Measurements from ENCODE around the gene FAM136A. TPM values are rescaled to one million over a fixed set of nuclear protein-coding genes. Genes with fewer than 3 reads are reported as not detected.
"Not testable (repeated sequence)": the region's sequence is repeated elsewhere in the genome, so short reads cannot be mapped to it uniquely, and the experiment has no call there.

FAM136A gene
- total RNA-seq, 4 donors from 2014 or later: 4.9 to 79.4 (median 24.5) TPM

- no peak overlapping the region for H3K27ac ChIP-seq
- TF ChIP-seq POLR2A (IDR thresholded peaks at IDR 0.05): no peak
- TF ChIP-seq, protein P1, sequence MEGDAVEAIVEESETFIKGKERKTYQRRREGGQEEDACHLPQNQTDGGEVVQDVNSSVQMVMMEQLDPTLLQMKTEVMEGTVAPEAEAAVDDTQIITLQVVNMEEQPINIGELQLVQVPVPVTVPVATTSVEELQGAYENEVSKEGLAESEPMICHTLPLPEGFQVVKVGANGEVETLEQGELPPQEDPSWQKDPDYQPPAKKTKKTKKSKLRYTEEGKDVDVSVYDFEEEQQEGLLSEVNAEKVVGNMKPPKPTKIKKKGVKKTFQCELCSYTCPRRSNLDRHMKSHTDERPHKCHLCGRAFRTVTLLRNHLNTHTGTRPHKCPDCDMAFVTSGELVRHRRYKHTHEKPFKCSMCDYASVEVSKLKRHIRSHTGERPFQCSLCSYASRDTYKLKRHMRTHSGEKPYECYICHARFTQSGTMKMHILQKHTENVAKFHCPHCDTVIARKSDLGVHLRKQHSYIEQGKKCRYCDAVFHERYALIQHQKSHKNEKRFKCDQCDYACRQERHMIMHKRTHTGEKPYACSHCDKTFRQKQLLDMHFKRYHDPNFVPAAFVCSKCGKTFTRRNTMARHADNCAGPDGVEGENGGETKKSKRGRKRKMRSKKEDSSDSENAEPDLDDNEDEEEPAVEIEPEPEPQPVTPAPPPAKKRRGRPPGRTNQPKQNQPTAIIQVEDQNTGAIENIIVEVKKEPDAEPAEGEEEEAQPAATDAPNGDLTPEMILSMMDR (IDR thresholded peaks at IDR 0.05): no peak
- no peaks in the 10 kb centered on the region for H3K4me1 ChIP-seq
- no peaks in the 10 kb centered on the region for H3K9me3 ChIP-seq
- H3K4me3 ChIP-seq: no peak overlapping the region
- no peak for DNase-seq
- intact Hi-C loops (cut with DNase I; ENCODE audit: low total_unique reads): no loop called here
- H3K27me3 ChIP-seq: no peaks in the 10 kb centered on the region
- H3K36me3 ChIP-seq: no peaks in the 10 kb centered on the region
These were observed 31.5 kb downstream of the FAM136A start for GRCh38 chr2:70270323-70270722.

- DNase-seq; H3K36me3 ChIP-seq; H3K4me3 ChIP-seq; H3K9me3 ChIP-seq; H3K27ac ChIP-seq; H3K4me1 ChIP-seq; H3K27me3 ChIP-seq; intact Hi-C loops (cut with DNase I; ENCODE audit: low total_unique reads): not testable (repeated sequence)
These were observed 32.2 kb downstream of the FAM136A start for GRCh38 chr2:70269422-70270302.

- H3K4me3 ChIP-seq; H3K27me3 ChIP-seq; H3K36me3 ChIP-seq; H3K27ac ChIP-seq; intact Hi-C loops (cut with DNase I; ENCODE audit: low total_unique reads); H3K4me1 ChIP-seq; DNase-seq; H3K9me3 ChIP-seq: not testable (repeated sequence)
These were observed 34.9 kb downstream of the FAM136A start for GRCh38 chr2:70266925-70267324.

DNA sequence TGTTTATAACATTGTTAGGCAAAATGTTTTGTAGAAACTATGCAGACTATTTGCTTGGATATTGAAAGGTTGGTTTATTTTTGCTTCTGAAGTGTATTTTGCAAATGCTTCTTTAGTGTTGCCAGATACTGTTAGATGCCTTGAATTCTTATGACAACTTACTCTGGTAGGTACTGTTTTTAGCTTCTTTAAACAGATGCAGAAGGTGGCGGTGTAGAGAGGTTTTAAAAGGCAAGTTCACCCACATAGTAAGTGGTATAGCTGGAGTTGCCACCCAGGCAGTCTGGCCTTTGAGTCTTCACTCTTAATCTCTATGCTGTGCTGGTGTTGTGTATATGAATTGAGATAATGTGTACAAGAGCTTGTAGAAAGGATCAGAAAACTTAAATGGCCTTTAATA, 40.4 kb downstream of the FAM136A start:
- no peaks in the 10 kb centered on the region for H3K9me3 ChIP-seq
- DNase-seq: no peak
- H3K36me3 ChIP-seq: no peaks in the 10 kb centered on the region
- intact Hi-C loops (cut with DNase I; ENCODE audit: low total_unique reads): no loop called here
- H3K27ac ChIP-seq: peak overlapping the region in 1 of 2 donors; percentile 12
- no peak for TF ChIP-seq POLR2A (IDR thresholded peaks at IDR 0.05)
- TF ChIP-seq, protein P1 (IDR thresholded peaks at IDR 0.05): no peak
- no peaks in the 10 kb centered on the region for H3K27me3 ChIP-seq
- H3K4me3 ChIP-seq: no peak overlapping the region
- peaks cover 0 to 10% of the 10 kb centered on the region in 2 donors for H3K4me1 ChIP-seq

GRCh38 chr2:70258532-70258875, 43.4 kb downstream of the FAM136A start:
- Histone ChIP-seq H3K36me3 (no peaks in the 10 kb centered on the region), H3K4me3 (peak overlapping the region; percentile 55 to 63), H3K27ac (peak overlapping the region; percentile 92 to 95), H3K9me3 (no peaks in the 10 kb centered on the region), H3K4me1 (peaks cover 0 to 10% of the 10 kb centered on the region in 2 donors), H3K27me3 (no peaks in the 10 kb centered on the region)
- peak; percentile 69 to 79 for DNase-seq
- no peak for TF ChIP-seq POLR2A (IDR thresholded peaks at IDR 0.05)
- TF ChIP-seq, protein P1 (IDR thresholded peaks at IDR 0.05): no peak
- intact Hi-C loops (cut with DNase I; ENCODE audit: low total_unique reads): no loop called here

GRCh38 chr2:70255637-70256314, 46.1 kb downstream of the FAM136A start:
- TF ChIP-seq, protein P1 (IDR thresholded peaks at IDR 0.05): no peak
- no peak for TF ChIP-seq POLR2A (IDR thresholded peaks at IDR 0.05)
- no peak for DNase-seq
- no peaks in the 10 kb centered on the region for H3K27me3 ChIP-seq
- no peak overlapping the region for H3K27ac ChIP-seq
- peaks cover 0 to 10% of the 10 kb centered on the region in 2 donors for H3K4me1 ChIP-seq
- intact Hi-C loops (cut with DNase I; ENCODE audit: low total_unique reads): no loop called here
- no peaks in the 10 kb centered on the region for H3K36me3 ChIP-seq
- H3K4me3 ChIP-seq: no peak overlapping the region
- no peaks in the 10 kb centered on the region for H3K9me3 ChIP-seq

All from uterus (tissue), 4 donors.